NCI-H2227 treated with DMSO at 0.1 percent for 48 hours (cell line): ENCODE results near the gene A1BG.
"Not testable (repeated sequence)": the region's sequence is repeated elsewhere in the genome, so short reads cannot be mapped to it uniquely, and the experiment has no call there.

Source experiments
- DNase-seq: peaks from one replicate; lab custom pipeline; 2025; lab: John Stamatoyannopoulos, UW

A1BG gene

GRCh38 chr19:58386576-58387337, 33.5 kb upstream of the A1BG start, which contains the start of gene RPS5:
Gene RPS5 (plus strand): TSS chr19:58387269. CDS start chr19:58388138, 869 bp downstream.
- peak; percentile 100 for DNase-seq

GRCh38 chr19:58385891-58386575, 32.7 kb upstream of the A1BG start:
- DNase-seq: no peak

- DNase-seq: no peak
Observed at GRCh38 chr19:58385313-58385890, 32.1 kb upstream of the A1BG start.

- DNase-seq: no peak
Observed at GRCh38 chr19:58382997-58383603, 29.8 kb upstream of the A1BG start.

GRCh38 chr19:58381460-58382212, 28.3 kb upstream of the A1BG start:
- DNase-seq: no peak

GRCh38 chr19:58380662-58381459, 27.6 kb upstream of the A1BG start, which contains the start of gene ZNF837:
Gene ZNF837 (minus strand): TSS chr19:58381030. CDS start chr19:58369332, 11,698 bp downstream.
- DNase-seq: peak; percentile 100

GRCh38 chr19:58380037-58380661, 26.9 kb upstream of the A1BG start:
- DNase-seq: no peak

- DNase-seq: no peak
Observed at GRCh38 chr19:58379246-58379645, 26.0 kb upstream of the A1BG start.

GRCh38 chr19:58376724-58377123, 23.4 kb upstream of the A1BG start:
- not testable (repeated sequence) for DNase-seq

GRCh38 chr19:58374200-58374599, 20.9 kb upstream of the A1BG start:
- no peak for DNase-seq

GRCh38 chr19:58372311-58373133, 19.2 kb upstream of the A1BG start:
- DNase-seq: no peak

GRCh38 chr19:58368561-58369360, 15.5 kb upstream of the A1BG start:
- no peak for DNase-seq

GRCh38 chr19:58367698-58368454, 14.6 kb upstream of the A1BG start:
- no peak for DNase-seq

- no peak for DNase-seq
Observed at GRCh38 chr19:58366585-58367430, 13.5 kb upstream of the A1BG start.

- DNase-seq: no peak
Observed at GRCh38 chr19:58364146-58364545, 10.9 kb upstream of the A1BG start.

- peak; percentile 100 for DNase-seq
Observed at GRCh38 chr19:58362272-58362994, 9.1 kb upstream of the A1BG start, which contains the start of gene ZNF497. Gene ZNF497 (minus strand): TSS chr19:58362751. CDS start chr19:58357635, 5,116 bp downstream.
